Measurements from ENCODE around the gene BRIP1.

Gene BRIP1

DNA sequence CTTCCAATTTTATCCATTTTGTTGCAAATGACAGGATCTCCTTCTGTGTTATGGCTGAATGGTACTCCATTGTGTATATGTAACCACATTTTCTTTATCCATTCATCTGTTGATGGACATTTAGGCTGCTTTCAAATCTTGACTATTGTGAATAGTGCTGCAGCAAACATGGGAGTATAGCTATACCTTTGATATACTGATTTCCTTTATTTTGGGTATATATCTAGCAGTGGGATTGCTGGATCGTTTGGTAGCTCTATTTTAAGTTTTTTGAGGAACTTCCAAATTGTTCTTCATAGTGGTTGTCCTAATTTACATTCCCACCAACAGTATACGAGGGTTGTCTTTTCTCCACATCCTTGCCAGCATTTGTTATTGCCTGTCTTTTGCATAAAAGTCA, 67.8 kb downstream of the BRIP1 start:
- no peaks in the 10 kb centered on the region for H3K4me1 ChIP-seq (ENCODE audit: control insufficient read depth, insufficient read depth, low read length)
- no peaks in the 10 kb centered on the region for H3K27me3 ChIP-seq (replicated peaks; ENCODE audit: control insufficient read depth, insufficient read depth, low read length)
- no peak overlapping the region for H3K9ac ChIP-seq (ENCODE audit: low read length)
- H3K36me3 ChIP-seq (ENCODE audit: control insufficient read depth, insufficient read depth, low read length, severe bottlenecking), result no peaks in the 10 kb centered on the region
- no peaks in the 10 kb centered on the region for H3K9me3 ChIP-seq (ENCODE audit: control insufficient read depth, low read length)
- DNase-seq (ENCODE audit: low read depth), result no peak
- H3K4me3 ChIP-seq (ENCODE audit: low read length), result no peak overlapping the region

DNA sequence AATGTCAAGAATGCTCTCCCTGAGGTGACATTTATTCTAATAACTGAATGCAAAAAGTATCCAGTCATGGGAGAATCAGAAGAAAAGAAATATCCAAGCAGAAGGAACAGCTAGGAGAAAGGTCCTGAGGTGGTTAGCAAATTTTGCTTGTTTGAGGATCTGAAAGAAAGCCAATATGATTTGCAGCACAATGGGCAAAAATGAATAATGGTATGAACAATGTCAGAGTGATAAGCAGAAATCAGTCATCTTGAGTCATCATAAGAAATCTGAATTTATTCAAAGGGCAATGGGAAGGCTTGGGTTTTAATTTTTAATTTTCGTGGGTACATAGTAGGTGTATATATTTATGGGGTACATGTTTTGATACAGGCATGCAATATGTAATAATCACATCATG, 68.5 kb downstream of the BRIP1 start:
- H3K4me1 ChIP-seq (ENCODE audit: control insufficient read depth, insufficient read depth, low read length), result no peaks in the 10 kb centered on the region
- no peak overlapping the region for H3K9ac ChIP-seq (ENCODE audit: low read length)
- no peak overlapping the region for H3K4me3 ChIP-seq (ENCODE audit: low read length)
- H3K36me3 ChIP-seq (ENCODE audit: control insufficient read depth, insufficient read depth, low read length, severe bottlenecking), result no peaks in the 10 kb centered on the region
- H3K27me3 ChIP-seq (replicated peaks; ENCODE audit: control insufficient read depth, insufficient read depth, low read length), result no peaks in the 10 kb centered on the region
- no peaks in the 10 kb centered on the region for H3K9me3 ChIP-seq (ENCODE audit: control insufficient read depth, low read length)
- DNase-seq (ENCODE audit: low read depth), result no peak

DNA sequence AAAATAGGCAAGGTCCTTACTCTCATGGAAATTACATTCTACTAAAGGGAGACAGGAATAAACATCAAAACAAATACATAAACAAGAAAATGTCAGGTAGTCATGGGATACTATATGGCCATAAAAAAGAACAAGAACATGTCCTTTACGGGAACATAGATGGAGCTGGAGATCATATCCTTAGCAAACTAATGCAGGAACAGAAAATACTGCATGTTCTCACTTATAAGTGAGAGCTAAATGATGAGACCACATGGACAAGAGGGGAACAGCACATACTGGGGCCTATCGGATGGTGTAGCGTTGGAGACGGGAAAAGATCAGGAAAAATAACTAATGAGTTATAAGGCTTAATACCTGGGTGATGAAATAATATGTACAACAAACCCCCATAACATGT, 69.1 kb downstream of the BRIP1 start:
- no peaks in the 10 kb centered on the region for H3K36me3 ChIP-seq (ENCODE audit: control insufficient read depth, insufficient read depth, low read length, severe bottlenecking)
- no peak for DNase-seq (ENCODE audit: low read depth)
- no peaks in the 10 kb centered on the region for H3K4me1 ChIP-seq (ENCODE audit: control insufficient read depth, insufficient read depth, low read length)
- H3K4me3 ChIP-seq (ENCODE audit: low read length), result no peak overlapping the region
- no peaks in the 10 kb centered on the region for H3K27me3 ChIP-seq (replicated peaks; ENCODE audit: control insufficient read depth, insufficient read depth, low read length)
- H3K9ac ChIP-seq (ENCODE audit: low read length), result no peak overlapping the region
- H3K9me3 ChIP-seq (ENCODE audit: control insufficient read depth, low read length), result no peaks in the 10 kb centered on the region

GRCh38 chr17:61793565-61793964, 69.8 kb downstream of the BRIP1 start:
- no peak for DNase-seq (ENCODE audit: low read depth)
- Histone ChIP-seq H3K4me3 (ENCODE audit: low read length) (no peak overlapping the region), H3K4me1 (ENCODE audit: control insufficient read depth, insufficient read depth, low read length) (no peaks in the 10 kb centered on the region), H3K9ac (ENCODE audit: low read length) (no peak overlapping the region), H3K36me3 (ENCODE audit: control insufficient read depth, insufficient read depth, low read length, severe bottlenecking) (no peaks in the 10 kb centered on the region), H3K27me3 (replicated peaks; ENCODE audit: control insufficient read depth, insufficient read depth, low read length) (no peaks in the 10 kb centered on the region), H3K9me3 (ENCODE audit: control insufficient read depth, low read length) (no peaks in the 10 kb centered on the region)

DNA sequence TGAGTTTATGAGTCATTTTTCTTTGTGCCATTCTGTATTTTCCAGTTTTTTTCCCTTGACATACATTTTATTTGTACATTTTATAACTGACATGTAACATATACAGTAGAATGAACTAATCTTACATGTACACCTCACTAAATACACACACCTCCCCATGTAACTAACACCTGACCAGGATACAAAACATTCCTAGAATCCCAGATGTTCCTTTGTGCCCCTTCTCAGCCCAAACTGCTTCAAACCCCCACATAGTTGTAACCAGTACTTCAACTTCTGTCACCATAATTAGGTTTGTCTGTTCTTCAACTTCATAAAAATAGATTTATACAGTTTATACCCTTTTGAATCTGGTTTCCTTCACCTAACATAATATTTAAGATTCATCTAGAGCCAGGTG, 73.5 kb downstream of the BRIP1 start:
- no peaks in the 10 kb centered on the region for H3K27me3 ChIP-seq (replicated peaks; ENCODE audit: control insufficient read depth, insufficient read depth, low read length)
- H3K4me1 ChIP-seq (ENCODE audit: control insufficient read depth, insufficient read depth, low read length), result no peaks in the 10 kb centered on the region
- H3K36me3 ChIP-seq (ENCODE audit: control insufficient read depth, insufficient read depth, low read length, severe bottlenecking), result no peaks in the 10 kb centered on the region
- no peak overlapping the region for H3K4me3 ChIP-seq (ENCODE audit: low read length)
- no peaks in the 10 kb centered on the region for H3K9me3 ChIP-seq (ENCODE audit: control insufficient read depth, low read length)
- DNase-seq (ENCODE audit: low read depth), result no peak
- H3K9ac ChIP-seq (ENCODE audit: low read length), result no peak overlapping the region

GRCh38 chr17:61786088-61786487, 77.2 kb downstream of the BRIP1 start:
- no peaks in the 10 kb centered on the region for H3K27me3 ChIP-seq (replicated peaks; ENCODE audit: control insufficient read depth, insufficient read depth, low read length)
- H3K4me1 ChIP-seq (ENCODE audit: control insufficient read depth, insufficient read depth, low read length), result no peaks in the 10 kb centered on the region
- no peak overlapping the region for H3K9ac ChIP-seq (ENCODE audit: low read length)
- no peak for DNase-seq (ENCODE audit: low read depth)
- H3K4me3 ChIP-seq (ENCODE audit: low read length), result no peak overlapping the region
- H3K36me3 ChIP-seq (ENCODE audit: control insufficient read depth, insufficient read depth, low read length, severe bottlenecking), result no peaks in the 10 kb centered on the region
- H3K9me3 ChIP-seq (ENCODE audit: control insufficient read depth, low read length), result no peaks in the 10 kb centered on the region

DNA sequence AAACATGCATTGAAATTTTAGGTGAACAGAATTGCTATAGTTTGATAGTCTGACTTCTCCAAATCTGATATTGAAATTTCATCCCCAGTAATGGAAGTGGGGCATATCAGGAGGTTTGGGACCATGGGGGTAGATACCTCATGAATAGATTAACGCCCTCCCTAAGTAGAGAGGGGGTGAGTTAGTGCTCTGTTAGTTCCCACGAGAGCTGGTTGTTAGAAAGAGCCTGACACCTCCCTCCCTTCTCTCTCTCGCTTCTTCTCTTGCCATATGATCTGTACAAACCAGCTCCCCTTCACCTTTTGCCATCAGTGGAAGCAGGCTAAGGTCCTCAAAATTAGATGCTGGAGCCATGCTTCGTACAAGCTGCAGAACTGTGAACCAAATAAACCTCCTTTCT, 78.8 kb downstream of the BRIP1 start:
- Histone ChIP-seq H3K36me3 (ENCODE audit: control insufficient read depth, insufficient read depth, low read length, severe bottlenecking) (no peaks in the 10 kb centered on the region), H3K27me3 (replicated peaks; ENCODE audit: control insufficient read depth, insufficient read depth, low read length) (no peaks in the 10 kb centered on the region), H3K4me1 (ENCODE audit: control insufficient read depth, insufficient read depth, low read length) (no peaks in the 10 kb centered on the region), H3K4me3 (ENCODE audit: low read length) (no peak overlapping the region), H3K9ac (ENCODE audit: low read length) (no peak overlapping the region), H3K9me3 (ENCODE audit: control insufficient read depth, low read length) (no peaks in the 10 kb centered on the region)
- DNase-seq (ENCODE audit: low read depth), result no peak

GRCh38 chr17:61783556-61784304, 79.6 kb downstream of the BRIP1 start:
- Histone ChIP-seq H3K36me3 (ENCODE audit: control insufficient read depth, insufficient read depth, low read length, severe bottlenecking) (no peaks in the 10 kb centered on the region), H3K4me3 (ENCODE audit: low read length) (no peak overlapping the region), H3K9me3 (ENCODE audit: control insufficient read depth, low read length) (no peaks in the 10 kb centered on the region), H3K9ac (ENCODE audit: low read length) (no peak overlapping the region), H3K27me3 (replicated peaks; ENCODE audit: control insufficient read depth, insufficient read depth, low read length) (no peaks in the 10 kb centered on the region), H3K4me1 (ENCODE audit: control insufficient read depth, insufficient read depth, low read length) (no peaks in the 10 kb centered on the region)
- DNase-seq (ENCODE audit: low read depth), result no peak

GRCh38 chr17:61783120-61783519, 80.2 kb downstream of the BRIP1 start:
- H3K4me1 ChIP-seq (ENCODE audit: control insufficient read depth, insufficient read depth, low read length), result no peaks in the 10 kb centered on the region
- no peak for DNase-seq (ENCODE audit: low read depth)
- H3K4me3 ChIP-seq (ENCODE audit: low read length), result no peak overlapping the region
- H3K27me3 ChIP-seq (replicated peaks; ENCODE audit: control insufficient read depth, insufficient read depth, low read length), result no peaks in the 10 kb centered on the region
- no peaks in the 10 kb centered on the region for H3K9me3 ChIP-seq (ENCODE audit: control insufficient read depth, low read length)
- H3K9ac ChIP-seq (ENCODE audit: low read length), result no peak overlapping the region
- no peaks in the 10 kb centered on the region for H3K36me3 ChIP-seq (ENCODE audit: control insufficient read depth, insufficient read depth, low read length, severe bottlenecking)

- no peak overlapping the region for H3K9ac ChIP-seq (ENCODE audit: low read length)
- H3K27me3 ChIP-seq (replicated peaks; ENCODE audit: control insufficient read depth, insufficient read depth, low read length), result no peaks in the 10 kb centered on the region
- H3K36me3 ChIP-seq (ENCODE audit: control insufficient read depth, insufficient read depth, low read length, severe bottlenecking), result no peaks in the 10 kb centered on the region
- DNase-seq (ENCODE audit: low read depth), result no peak
- H3K4me3 ChIP-seq (ENCODE audit: low read length), result no peak overlapping the region
- no peaks in the 10 kb centered on the region for H3K4me1 ChIP-seq (ENCODE audit: control insufficient read depth, insufficient read depth, low read length)
- no peaks in the 10 kb centered on the region for H3K9me3 ChIP-seq (ENCODE audit: control insufficient read depth, low read length)
Measured at GRCh38 chr17:61782683-61783082, 80.6 kb downstream of the BRIP1 start.

GRCh38 chr17:61775364-61775763, 88.0 kb downstream of the BRIP1 start:
- Histone ChIP-seq H3K27me3 (replicated peaks; ENCODE audit: control insufficient read depth, insufficient read depth, low read length) (no peaks in the 10 kb centered on the region), H3K9ac (ENCODE audit: low read length) (no peak overlapping the region), H3K4me1 (ENCODE audit: control insufficient read depth, insufficient read depth, low read length) (no peaks in the 10 kb centered on the region), H3K9me3 (ENCODE audit: control insufficient read depth, low read length) (peaks cover 11% of the 10 kb centered on the region), H3K36me3 (ENCODE audit: control insufficient read depth, insufficient read depth, low read length, severe bottlenecking) (no peaks in the 10 kb centered on the region), H3K4me3 (ENCODE audit: low read length) (no peak overlapping the region)
- no peak for DNase-seq (ENCODE audit: low read depth)

DNA sequence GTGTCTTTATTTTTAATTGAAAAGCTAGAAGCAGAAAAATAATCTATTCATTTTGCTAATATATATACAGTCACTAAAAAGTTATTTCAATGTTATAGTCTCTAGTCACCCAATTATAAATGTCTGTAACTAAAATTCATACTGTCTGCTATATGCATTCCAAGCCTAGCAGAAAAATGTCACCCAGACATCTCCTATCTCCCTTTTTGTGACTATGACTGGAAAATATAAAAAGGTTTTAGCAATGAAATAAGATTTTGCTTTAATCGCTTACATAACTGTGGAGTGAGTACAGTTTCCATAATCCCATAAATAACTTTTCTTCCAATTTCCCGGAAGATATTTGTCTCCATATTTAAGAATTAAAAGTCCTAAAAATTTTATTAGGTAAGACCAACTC, 88.6 kb downstream of the BRIP1 start:
- H3K27me3 ChIP-seq (replicated peaks; ENCODE audit: control insufficient read depth, insufficient read depth, low read length), result no peaks in the 10 kb centered on the region
- H3K9ac ChIP-seq (ENCODE audit: low read length), result no peak overlapping the region
- peaks cover 16% of the 10 kb centered on the region for H3K9me3 ChIP-seq (ENCODE audit: control insufficient read depth, low read length)
- no peaks in the 10 kb centered on the region for H3K36me3 ChIP-seq (ENCODE audit: control insufficient read depth, insufficient read depth, low read length, severe bottlenecking)
- H3K4me3 ChIP-seq (ENCODE audit: low read length), result no peak overlapping the region
- no peaks in the 10 kb centered on the region for H3K4me1 ChIP-seq (ENCODE audit: control insufficient read depth, insufficient read depth, low read length)
- no peak for DNase-seq (ENCODE audit: low read depth)
